Testis (tissue), 2 donors: ENCODE results near the gene GGTLC1.
"Not testable (repeated sequence)": the region's sequence is repeated elsewhere in the genome, so short reads cannot be mapped to it uniquely, and the experiment has no call there.

Source experiments
- CTCF ChIP-seq, 3 experiments: fragments of 450-650 bp in 2 of 3; fragments of 200-600 bp in 1 of 3; sonication (generic) in 1 of 3; IDR thresholded peaks; one replicate each; pipeline ENCODE4 v1.5.1; 2016 to 2019; ENCODE audit warnings: antibody characterized with exemption in 3 of 3, mild to moderate bottlenecking in 2 of 3, moderate library complexity in 1 of 3
- POLR2A ChIP-seq: fragments of 450-650 bp; IDR thresholded peaks from one replicate; pipeline ENCODE4 v1.6.1; 2017; ENCODE audit warnings: antibody characterized with exemption, mild to moderate bottlenecking, moderate library complexity

- not testable (repeated sequence) for TF ChIP-seq CTCF (IDR thresholded peaks at IDR 0.05); POLR2A
These were observed 387 bp upstream of the GGTLC1 start for GRCh38 chr20:23988966-23989365.
